Loucy (cell line): Measurements from ENCODE around the gene PITPNC1.
A peak's percentile ranks its signal among the peaks of the same experiment; 100 is the strongest.

Experiments
- EZH2phosphoT487 ChIP-seq: fragments of 200-600 bp; IDR thresholded peaks from 2 replicates; pipeline ENCODE4 v1.6.1; 2018; ENCODE audit warnings: antibody characterized with exemption, mild to moderate bottlenecking, moderate library complexity, borderline replicate concordance
- TF ChIP-seq, protein P1 (sequence below): fragments of 200-600 bp; sonication (generic); conservative IDR thresholded peaks from 2 replicates; pipeline ENCODE4 v1.5.1; 2014; ENCODE audit warnings: mild to moderate bottlenecking, antibody characterized with exemption, low read length

DNA sequence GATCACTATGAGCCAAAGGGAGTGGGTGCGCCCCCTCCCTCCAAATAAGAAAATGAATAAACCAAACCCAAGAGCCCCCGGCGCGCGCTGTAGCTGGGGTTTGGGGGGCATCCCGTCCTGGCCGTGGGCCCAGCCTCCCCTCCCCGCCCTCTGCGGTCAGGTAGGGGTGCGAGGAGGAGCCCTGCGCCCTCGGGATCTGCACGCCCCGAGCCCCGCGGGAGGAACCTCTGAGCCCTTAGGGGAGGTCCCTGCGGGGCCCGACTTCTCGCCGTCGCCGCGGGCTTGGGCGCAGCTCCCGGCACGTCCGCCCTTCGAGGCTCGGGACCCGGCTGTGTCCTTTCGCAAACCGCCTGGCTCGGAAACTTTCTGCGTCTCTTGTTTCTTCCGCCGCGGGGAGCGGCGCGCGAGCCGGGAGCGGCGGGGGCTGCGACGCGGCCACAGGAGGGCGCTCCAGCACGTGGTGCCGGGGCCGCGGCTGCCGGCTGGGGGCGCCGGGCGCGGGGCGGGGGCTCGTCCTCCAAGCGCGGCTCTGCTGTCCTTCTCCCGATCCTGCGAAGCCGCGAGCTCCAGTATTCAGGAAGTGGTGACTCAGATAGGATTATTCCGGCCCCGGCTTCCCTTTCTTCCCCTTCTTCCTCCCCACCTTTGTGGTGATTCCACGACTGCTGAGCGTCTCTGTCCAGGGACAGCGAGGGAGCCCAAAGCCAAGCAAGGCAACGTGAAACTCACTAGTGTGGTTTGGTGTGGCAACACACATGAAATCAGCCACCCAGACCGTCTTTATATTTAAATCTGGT lies 1.6 kb downstream of the PITPNC1 start:
- TF ChIP-seq, protein P1, sequence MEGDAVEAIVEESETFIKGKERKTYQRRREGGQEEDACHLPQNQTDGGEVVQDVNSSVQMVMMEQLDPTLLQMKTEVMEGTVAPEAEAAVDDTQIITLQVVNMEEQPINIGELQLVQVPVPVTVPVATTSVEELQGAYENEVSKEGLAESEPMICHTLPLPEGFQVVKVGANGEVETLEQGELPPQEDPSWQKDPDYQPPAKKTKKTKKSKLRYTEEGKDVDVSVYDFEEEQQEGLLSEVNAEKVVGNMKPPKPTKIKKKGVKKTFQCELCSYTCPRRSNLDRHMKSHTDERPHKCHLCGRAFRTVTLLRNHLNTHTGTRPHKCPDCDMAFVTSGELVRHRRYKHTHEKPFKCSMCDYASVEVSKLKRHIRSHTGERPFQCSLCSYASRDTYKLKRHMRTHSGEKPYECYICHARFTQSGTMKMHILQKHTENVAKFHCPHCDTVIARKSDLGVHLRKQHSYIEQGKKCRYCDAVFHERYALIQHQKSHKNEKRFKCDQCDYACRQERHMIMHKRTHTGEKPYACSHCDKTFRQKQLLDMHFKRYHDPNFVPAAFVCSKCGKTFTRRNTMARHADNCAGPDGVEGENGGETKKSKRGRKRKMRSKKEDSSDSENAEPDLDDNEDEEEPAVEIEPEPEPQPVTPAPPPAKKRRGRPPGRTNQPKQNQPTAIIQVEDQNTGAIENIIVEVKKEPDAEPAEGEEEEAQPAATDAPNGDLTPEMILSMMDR, result peak; percentile 48
- no peak for TF ChIP-seq EZH2phosphoT487
